PFSK-1 (cell line): ENCODE data around the gene FNDC10.

Source experiments
- POLR2AphosphoS5 ChIP-seq: IDR thresholded peaks from 2 replicates; pipeline ENCODE4 v1.6.1; 2012; ENCODE audit warnings: low read depth, mild to moderate bottlenecking, control low read depth, low read length, moderate library complexity
- TAF1 ChIP-seq: IDR thresholded peaks from 2 replicates; pipeline ENCODE4 v1.6.1; 2012; ENCODE audit warnings: low read length, control low read depth, borderline replicate concordance; ENCODE audit not compliant: insufficient read depth
- TF ChIP-seq, protein P1 (sequence below), 2 experiments: IDR thresholded peaks; 2 replicates each; pipeline versions ENCODE4 v1.6.1 to v1.8.0; 2011 to 2012; ENCODE audit warnings: low read depth in 2 of 2, low read length in 2 of 2, control low read depth in 1 of 2, inconsistent platforms in 1 of 2, mild to moderate bottlenecking in 1 of 2, moderate library complexity in 1 of 2; ENCODE audit not compliant: insufficient read depth in 1 of 2

DNA sequence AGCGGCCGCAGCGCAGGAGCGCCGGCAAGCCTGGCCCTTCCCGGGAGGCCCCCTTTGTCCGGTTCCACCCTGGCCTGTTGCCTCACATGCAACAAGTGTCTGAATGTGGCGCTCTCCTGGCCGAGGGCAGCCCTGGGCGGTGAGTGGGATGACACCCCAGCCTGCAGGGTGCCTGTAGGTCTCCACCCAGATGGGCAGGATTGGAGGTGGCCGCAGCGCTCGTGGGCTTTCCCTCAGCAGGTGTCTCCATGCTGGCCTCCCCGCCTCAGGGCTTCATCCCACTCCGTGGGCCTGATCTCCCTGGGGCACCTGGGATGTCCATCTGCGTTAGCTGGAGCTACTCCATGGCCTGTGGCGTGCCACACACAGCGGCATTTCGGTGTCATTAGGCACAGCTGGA is 16.9 kb upstream of the FNDC10 start:
- no peak for TF ChIP-seq POLR2AphosphoS5
- TF ChIP-seq, protein P1, sequence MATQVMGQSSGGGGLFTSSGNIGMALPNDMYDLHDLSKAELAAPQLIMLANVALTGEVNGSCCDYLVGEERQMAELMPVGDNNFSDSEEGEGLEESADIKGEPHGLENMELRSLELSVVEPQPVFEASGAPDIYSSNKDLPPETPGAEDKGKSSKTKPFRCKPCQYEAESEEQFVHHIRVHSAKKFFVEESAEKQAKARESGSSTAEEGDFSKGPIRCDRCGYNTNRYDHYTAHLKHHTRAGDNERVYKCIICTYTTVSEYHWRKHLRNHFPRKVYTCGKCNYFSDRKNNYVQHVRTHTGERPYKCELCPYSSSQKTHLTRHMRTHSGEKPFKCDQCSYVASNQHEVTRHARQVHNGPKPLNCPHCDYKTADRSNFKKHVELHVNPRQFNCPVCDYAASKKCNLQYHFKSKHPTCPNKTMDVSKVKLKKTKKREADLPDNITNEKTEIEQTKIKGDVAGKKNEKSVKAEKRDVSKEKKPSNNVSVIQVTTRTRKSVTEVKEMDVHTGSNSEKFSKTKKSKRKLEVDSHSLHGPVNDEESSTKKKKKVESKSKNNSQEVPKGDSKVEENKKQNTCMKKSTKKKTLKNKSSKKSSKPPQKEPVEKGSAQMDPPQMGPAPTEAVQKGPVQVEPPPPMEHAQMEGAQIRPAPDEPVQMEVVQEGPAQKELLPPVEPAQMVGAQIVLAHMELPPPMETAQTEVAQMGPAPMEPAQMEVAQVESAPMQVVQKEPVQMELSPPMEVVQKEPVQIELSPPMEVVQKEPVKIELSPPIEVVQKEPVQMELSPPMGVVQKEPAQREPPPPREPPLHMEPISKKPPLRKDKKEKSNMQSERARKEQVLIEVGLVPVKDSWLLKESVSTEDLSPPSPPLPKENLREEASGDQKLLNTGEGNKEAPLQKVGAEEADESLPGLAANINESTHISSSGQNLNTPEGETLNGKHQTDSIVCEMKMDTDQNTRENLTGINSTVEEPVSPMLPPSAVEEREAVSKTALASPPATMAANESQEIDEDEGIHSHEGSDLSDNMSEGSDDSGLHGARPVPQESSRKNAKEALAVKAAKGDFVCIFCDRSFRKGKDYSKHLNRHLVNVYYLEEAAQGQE (IDR thresholded peaks at IDR 0.05; ENCODE audit: insufficient read depth in 1 of 2, low read depth in 2 of 2, low read length in 2 of 2) = no peak
- no peak for TF ChIP-seq TAF1
